Activated T-cell treated with anti-CD3 and anti-CD28 coated beads, Interleukin-2, amount 50 U/mL, for 1 hour (primary cell): ENCODE results near the gene PRB3.

Source experiments
- DNase-seq: peaks from one replicate; pipeline ENCODE4 v3.0.0-alpha.2; 2020

PRB3 gene

DNA sequence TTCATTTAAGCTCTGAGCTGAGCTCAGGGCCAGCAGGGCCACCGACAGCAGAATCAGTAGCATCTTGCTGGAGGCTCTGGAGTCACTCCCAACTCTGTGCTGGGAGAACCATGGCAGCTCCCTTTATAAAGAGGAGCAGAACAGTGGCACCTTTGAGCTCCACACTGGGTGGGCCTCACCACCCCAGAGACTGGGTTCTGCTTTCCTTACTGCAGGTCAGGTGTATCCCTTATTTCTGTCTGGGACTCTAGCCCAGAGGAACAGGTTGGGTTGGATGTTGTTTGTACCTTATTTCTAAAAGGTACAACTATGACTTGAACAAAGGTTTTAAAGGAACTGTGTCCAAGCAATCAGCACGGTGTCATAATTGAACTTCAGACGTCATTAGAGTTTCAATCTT is at the start of gene PRB3:
Gene PRB3 (minus strand): TSS at position 101 of the 400 bp plus-strand sequence. CDS start 38 bp downstream, at position 63.
- DNase-seq: no peak

DNA sequence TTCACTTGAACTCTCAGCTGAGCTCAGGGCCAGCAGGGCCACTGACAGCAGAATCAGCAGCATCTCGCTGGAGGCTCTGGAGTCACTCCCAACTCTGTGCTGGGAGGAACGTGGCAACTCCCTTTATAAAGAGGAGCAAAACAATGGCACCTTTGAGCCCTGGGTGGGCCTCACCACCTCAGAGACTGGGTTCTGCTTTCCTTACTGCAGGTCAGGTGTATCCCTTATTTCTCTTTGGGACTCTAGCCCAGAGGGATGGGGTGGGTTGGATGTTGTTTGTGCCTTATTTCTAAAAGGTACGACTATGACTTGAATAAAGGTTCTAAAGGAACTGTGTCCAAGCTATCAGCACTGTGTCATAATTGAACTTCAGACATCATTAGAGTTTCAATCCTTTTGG is 40.8 kb upstream of the PRB3 start, which contains the start of gene PRB4:
Gene PRB4 (minus strand): TSS at position 101 of the 400 bp plus-strand sequence. CDS start 38 bp downstream, at position 63.
- no peak for DNase-seq

DNA sequence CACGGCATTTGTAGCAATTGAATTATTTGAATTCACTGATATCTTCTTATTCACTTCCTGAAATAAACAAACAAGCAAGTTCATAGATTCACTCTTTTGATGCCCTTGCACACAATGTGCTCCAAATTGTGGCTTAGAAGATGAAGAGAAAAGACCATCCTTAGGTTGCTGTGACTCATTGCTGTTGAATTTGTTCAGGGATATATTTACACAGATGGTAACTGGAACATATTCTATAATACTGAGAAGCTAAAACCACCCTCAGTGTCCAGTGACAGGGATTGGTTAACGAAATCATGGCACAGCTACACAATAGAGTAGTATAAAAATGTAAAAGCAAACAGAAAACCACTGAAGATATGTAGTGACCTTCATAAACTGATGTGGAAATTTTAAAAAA is 37.6 kb upstream of the PRB3 start:
- DNase-seq: no peak

DNA sequence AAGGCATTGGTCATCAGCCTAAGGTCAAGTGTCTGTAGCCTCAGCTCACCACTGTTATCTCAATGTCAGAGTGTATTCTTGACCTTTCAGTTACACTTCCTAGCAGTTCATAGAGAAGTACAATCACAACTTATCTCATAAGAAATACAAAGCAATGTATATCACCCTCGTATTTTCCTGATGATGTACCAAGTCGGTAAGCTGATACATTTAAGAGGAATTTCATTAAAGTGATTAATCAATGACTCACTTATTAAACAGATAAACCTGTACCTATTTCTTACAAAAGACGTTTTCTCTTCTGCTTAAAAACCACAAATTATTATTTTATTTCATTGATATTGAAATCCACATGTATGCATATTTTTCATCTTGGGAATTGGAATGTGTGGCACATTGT is 3.9 kb upstream of the PRB3 start:
- no peak for DNase-seq

DNA sequence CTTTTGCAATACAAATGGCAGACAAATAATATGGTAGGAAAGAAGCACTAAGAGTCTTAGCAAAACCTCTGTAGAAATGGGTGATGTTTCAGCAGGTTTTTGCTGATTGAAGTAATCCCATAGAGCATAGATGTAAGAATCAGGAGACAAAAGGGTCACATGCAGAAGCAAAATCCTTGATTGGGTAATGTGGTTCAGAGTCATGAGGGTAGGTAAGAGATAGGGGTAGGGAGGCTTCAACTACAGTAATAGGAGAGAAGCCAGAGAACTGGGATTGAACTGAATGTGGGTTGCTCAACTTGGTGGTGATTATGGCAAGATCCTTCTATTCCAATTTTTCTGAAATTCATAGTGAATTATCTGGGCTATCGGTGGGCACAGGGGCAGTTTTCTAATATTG is 5.0 kb downstream of the PRB3 start:
- no peak for DNase-seq

DNA sequence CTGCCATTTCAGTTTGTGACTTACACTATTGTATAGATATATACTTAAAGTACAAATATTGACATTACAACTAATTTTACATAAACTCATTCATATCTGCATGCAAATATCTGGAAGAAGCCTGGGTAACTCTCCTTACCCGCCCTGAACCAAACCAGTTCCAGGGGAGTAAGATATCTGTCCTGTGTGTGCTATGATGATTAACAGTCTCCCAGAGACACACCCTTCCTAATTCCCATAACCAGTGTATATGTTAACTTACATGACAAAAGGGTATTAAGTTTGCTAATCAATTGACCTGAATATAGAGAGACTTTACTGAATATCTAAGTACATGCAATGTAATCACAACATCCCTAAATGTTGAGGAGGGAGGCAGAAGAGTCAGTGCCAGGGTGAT is 23.0 kb downstream of the PRB3 start:
- no peak for DNase-seq

DNA sequence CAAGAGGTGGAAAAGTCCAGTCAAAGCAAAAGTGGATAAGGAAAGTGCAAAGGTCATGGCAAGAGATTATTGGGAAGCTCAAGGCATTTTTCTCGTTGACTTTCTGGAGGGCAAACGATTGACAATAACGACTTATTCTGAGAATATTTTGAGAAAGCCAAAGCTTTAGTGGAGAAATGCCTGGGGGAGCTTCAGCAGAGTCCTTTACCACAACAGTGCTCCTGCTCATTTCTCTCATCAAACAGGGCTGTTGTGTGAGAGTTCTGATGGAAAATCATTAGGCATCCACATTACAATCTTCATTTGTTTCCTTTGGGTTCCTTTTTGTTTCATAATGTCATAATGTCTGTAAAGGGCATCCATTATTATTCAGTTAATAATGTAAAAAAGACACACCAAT is 26.9 kb downstream of the PRB3 start:
- no peak for DNase-seq

DNA sequence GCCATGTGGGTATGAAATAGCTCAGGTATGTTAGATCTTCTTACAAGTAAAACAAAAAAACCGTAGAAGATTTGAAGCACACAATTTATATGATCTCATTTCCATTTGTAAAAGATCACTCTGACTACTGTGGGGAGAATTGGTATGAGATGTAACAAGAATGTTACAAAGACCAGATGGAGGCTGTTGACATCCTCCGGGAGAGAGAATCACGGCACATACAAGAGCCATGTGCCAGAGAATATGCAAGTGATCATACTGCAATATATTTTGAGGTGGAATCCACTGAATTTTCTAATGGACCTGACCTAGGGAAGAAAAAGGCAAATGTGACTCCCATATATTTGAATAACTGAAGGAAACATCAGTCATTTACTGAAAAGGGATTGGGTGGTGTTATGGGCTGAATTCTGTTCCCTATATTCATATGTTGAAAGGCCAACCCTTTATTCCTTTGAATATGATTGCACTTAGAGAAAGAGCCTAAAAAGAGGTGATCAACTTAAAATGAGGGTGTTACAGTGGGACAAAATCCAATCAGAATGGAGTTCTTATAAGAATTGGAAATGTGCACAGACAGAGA is 29.1 kb downstream of the PRB3 start:
- no peak for DNase-seq

DNA sequence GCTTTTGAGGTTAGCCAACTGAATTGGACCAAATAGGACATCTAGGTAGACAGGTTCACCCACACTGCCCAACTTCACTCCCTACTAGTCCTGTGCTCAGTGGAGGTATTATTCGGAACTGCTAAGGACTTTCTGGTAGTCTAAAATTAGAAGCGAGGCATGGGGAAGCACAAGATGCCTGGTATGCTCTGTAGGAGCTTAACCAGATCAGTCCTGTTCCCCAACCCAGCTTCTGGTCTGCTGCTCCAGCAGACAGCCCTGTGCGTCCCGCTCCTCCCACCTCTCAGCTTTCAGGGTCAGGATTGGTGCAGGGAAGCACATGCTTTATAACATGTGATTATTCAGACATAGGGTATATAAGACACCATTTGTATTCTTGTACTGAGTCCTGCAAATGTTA is 31.2 kb downstream of the PRB3 start:
- no peak for DNase-seq

DNA sequence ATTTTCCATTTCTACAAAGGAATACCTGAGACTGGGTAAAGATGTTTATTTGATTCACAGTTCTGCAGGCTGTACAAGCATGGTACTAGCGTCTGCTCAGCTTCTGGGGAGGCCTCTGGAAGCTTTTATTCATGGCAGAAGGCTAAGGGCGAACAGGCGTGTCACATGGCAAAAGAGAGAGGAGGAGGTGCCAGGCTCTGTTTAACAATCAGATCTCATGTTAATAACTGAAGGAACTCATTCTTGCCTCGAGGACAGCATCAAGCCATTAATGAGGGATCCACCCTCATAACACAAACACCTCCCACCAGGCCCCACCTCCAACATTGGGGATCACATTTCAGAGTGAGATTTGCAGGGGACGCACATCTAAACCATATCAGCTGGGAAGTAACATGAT is 36.0 kb downstream of the PRB3 start:
- no peak for DNase-seq

DNA sequence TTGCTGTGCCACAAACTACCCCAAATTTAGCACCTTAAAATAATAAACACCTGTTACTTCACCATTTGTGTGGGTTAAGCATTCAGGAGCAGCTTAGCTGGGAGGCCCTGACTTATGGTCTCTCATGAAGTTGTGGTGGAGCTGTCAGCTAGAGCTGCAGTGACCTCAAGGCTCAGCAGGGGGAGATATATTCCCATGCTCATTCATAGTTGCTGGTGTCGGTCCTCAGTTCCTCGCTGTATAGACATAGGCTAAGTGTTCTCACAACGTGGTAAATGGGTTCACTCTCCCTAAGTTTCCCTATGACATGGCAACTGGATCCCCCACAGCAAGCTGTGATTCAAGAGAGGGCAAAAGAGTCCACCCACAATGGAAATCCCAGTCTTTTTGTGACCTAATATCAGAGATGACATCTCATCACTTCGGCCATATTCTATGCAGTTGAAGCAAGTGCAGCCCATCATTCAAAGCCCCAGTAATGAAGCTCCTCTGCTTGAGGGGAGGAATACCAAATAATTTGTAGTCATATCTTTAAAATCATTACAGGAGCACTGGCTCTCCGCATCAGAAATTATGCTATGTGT is 41.1 kb downstream of the PRB3 start:
- DNase-seq: no peak

DNA sequence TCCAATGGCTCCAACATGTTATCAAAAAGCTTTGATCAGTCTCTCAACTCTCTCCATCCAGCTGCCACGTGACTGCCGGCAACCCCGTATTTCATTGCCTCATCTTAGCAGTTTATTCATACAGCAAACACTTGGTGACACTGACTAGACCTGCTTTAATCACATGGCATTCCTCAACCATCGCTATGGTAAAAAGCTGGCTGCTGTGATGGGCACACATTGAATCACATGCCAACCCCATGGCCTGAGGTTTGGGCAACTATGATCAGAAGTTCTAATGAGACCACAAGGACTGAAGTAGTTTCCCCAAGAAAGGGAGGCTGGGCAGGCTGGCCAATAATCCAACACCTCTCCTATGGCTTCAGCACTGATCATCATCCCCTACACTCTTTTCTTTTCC is 42.1 kb downstream of the PRB3 start:
- no peak for DNase-seq
